HG03103 (cell line): ENCODE measurements around the gene RBM34.
A peak's percentile ranks its signal among the peaks of the same experiment; 100 is the strongest.
"Not testable (repeated sequence)": the region's sequence is repeated elsewhere in the genome, so short reads cannot be mapped to it uniquely, and the experiment has no call there.

Experiments used
- ATAC-seq: cut with Tn5 transposase; IDR thresholded peaks from one replicate; pipeline ENCODE4 v1.9.1; 2021; ENCODE audit warnings: low read depth; ENCODE audit not compliant: unreplicated experiment

Gene RBM34

DNA sequence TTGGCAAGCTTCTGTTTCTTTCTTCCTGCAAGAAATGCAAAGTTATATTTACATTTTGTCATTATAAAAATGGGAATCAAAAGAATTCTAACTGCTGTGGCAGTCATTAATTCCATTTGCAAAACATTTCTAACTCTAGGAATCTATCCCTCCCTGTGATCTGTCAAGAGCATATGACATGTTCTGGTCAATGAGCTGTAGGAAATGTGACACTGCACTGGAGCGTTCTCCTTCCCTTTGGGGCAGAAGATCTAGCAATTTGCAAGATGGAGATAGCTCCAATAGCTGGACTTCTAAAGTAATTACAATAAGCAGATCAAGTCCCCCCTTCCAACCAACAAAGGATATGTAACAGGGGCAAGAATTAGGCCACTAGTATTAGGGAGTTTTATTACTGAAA is 38.7 kb downstream of the RBM34 start:
- no peak for ATAC-seq

- ATAC-seq = no peak
Observed at GRCh38 chr1:235113183-235113917, 47.7 kb downstream of the RBM34 start.

DNA sequence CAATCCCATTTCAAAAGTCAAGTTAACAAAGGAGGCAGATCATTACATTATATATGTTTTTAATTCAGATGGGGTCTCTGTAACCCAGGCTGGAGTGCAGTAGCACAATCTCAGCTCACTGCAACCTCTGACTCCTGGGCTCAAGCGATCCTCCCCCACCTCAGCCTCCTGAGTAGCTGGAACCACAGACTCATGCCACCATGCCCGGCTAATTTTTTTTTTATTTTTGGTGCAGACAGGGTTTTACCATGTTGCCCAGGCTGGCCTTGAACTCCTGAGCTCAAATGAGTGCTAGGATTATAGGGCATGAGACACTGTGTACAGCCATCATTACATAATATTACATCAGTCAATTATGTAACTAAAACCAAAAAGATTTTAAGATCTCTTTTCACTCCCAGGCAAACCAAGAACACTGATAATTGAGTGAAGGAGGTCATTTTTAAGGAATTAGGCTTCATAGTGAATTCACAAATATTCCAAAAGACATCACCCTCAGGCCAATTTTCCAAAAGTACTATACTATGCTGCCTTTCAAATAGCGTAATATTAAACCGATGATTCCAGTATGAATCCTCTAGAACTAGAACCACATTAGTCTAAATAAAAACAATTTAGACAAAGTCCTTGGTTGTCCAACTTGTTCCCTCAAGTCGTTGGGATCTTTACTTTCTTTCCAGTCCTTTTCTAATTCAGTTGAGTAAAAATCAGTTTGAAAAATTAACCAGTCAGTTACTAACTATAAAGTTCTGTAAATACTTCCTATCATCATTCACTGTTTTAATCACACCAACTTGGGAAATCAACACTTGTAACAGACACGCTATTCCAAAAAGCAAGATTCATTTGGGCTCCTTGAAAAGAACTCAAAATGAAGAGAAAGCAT is 48.5 kb downstream of the RBM34 start:
- no peak for ATAC-seq

GRCh38 chr1:235111107-235111506 is 49.9 kb downstream of the RBM34 start:
- no peak for ATAC-seq

DNA sequence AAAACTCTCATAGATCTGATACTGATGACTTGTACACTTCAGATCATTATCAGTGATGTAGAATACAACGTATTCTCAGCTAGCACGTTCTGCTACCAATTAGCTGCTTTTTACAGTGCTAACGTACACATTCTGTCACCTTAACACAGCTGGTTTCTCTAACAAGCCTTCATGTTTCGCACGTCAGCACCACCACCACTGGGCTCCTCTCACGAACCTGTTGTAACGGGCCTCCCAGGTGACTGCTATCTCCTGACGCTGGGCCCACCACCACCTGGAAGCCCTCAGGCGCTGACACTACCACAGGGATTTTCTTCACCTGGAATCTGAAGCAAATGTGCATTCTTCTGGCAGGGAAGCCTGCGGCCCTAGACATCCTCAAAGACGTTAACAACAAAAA is 52.2 kb downstream of the RBM34 start:
- no peak for ATAC-seq

DNA sequence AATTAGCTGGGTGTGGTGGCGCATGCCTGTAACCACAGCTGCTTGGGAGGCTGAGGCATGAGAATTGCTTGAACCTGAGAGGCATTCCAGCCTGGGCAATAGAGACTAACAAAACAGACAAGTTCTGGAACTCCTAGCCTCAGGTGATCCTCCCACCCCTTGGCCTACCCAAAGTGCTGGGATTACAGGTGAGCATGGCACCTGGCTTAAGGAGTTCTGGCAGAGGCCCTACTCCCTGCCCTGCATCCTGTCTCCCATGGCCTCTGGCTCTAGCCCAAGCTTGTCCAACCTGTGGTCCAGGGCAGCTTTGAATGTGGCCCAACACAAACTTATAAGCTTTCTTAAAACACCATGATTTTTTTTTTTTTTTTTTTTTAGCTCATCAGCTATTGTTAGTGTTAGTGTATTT is 52.9 kb downstream of the RBM34 start:
- no peak for ATAC-seq

GRCh38 chr1:235107368-235108184 is 53.5 kb downstream of the RBM34 start:
- ATAC-seq = no peak

GRCh38 chr1:235106457-235106856 is 54.6 kb downstream of the RBM34 start:
- no peak for ATAC-seq

DNA sequence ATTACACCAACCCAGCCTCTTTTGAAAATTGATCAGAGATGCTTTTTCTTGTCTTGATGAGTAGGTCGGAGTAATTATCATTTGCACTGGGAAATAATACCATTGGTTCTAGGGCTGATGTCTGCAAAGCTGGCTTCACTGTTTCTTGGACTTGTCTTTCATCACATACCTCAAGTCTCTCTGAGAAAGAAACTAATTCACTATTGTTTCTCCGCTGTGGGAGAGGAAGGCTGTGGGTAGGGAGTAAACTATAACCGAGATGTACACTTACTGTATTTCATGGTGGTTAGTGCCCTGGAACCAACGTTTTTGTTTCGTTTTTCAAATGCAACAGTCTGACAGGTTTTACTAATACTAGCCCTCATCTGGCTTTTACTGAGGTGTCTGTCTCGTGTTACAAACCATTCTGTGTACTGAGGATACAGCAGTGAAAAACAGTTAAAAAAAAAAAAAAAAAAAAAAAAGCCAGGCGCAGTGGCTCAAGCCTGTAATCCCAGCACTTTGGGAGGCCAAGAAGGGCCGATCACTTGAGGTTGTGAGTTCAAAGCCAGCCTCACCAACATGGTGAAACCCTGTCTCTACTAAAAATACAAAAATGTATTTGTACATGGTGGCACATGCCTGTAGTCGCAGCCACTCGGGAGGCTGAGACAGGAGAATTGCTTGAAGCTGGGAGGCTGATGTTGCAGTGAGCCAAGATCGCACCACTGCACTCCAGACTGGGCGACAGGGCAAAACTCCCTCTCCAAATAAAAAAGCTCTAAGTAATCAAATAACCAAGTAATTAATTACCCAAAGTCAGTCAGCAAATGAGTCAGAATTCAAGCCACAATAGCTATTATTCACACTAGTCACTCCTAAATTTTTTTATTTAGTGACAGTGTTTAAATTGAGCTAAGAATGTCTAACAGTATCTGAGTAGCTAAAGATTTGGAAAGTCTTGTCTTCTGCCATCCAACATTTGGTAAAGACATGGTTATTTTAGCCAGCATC is 55.7 kb downstream of the RBM34 start:
- peak; percentile 72 for ATAC-seq

DNA sequence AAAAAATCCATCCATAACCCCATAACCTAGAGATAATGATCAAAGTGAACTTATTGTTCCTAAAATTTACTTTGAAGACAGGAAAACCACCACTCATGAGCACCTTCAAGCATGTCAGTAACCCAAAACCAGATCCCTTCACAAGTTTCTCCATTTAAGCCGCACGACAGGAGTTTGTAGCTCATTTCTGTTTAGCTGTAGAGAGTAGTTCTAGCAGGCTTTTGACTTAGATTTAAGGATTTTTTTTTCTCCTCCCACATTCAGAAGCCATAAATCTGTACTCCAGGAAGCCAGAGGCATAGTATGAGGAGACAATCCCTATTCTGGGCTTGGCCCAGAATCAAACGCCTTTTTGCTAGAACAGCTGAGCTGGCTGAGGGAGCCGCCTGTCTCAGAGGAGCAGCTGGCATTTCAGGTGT is 58.0 kb downstream of the RBM34 start:
- ATAC-seq = no peak

- ATAC-seq = no peak
Observed at GRCh38 chr1:235102259-235102582, 58.8 kb downstream of the RBM34 start.

GRCh38 chr1:235101558-235102258 is 59.3 kb downstream of the RBM34 start:
- ATAC-seq = no peak

DNA sequence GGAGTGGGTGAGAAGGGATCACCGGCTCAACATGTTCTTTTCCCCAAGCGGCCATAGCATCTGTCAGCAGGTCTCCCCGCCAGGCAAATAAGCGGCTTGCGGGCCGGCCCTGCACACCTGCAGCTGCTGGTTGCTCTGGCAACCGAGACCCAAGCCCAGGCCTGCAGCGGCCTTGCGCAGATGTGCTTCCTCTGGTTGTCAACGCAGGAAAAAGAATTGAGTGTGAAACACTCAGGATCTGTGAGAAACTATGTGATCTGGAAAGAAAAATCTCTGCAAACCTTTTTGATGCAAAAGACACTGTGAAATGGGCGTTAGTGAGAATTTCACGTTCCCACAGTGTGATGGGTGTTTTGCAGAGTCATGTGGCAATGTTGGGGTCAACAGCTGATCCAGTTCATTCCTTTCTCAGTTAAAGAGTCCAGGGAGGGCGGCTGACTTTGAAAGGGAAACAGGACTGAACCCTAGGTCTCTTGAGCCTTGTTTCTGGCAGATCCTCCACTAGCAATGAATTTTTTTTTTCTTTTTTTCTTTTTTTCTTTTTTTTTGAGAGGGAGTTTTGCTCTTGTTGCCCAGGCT is 60.8 kb downstream of the RBM34 start:
- ATAC-seq = no peak

DNA sequence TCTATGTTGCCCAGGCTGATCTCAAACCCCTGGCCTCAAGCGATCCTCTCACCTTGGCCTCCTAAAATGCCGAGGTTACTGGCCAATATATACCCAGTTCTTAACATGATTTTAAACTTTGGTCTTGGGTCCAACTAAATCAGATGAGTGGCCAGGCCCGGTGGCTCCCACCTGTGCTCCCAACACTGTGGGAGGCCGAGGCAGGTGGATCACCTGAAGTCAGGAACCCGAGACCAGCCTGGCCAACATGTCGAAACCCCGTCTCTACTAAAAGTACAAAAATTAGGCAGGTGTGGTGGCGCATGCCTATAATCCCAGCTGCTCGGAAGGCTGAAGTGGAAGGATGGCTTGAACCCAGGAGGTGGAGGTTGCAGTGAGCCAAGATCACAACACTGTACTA is 62.1 kb downstream of the RBM34 start:
- no peak for ATAC-seq

DNA sequence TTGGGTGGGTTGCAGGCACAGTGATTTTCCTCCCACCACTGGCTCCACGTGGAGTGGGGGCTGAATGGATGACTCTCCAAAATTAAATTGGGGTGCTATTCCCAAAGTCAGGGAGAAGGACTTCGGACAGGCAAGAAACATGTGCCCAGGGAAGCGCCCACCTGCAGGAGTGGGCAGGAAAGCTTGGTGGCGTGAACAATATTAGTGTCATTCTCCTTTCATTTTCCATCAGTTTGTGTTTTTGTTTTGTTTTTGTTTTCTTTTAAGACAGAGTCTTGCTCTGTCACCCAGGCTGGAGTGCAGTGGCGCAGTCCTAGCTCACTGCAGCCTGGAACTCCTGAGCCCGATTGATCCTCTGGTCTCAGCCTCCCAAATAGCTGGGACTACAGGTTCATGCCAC is 62.5 kb downstream of the RBM34 start:
- ATAC-seq = no peak

DNA sequence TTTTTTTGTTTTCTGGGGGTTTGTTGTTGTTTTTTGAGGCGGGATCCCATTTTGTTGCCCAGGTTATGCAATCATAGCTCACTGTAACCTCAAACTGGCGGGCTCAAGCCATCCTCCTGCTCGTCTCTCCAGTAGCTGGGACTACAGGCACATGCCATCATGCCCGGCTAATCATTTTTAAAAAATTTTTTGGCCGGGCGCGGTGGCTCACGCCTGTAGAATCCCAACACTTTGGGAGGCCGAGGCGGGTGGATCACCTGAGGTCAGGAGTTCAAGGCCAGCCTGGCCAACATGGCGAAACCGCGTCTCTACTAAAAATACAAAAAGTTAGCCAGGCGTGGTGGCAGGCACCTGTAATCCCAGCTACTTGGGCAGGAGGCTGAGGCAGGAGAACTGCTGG is 63.5 kb downstream of the RBM34 start:
- not testable (repeated sequence) for ATAC-seq

- ATAC-seq = no peak
Observed at GRCh38 chr1:235095938-235096562, 65.0 kb downstream of the RBM34 start.

- no peak for ATAC-seq
Observed at GRCh38 chr1:235093696-235094592, 67.1 kb downstream of the RBM34 start.
